PC-9 (cell line): ENCODE results near the gene NMNAT2. TPM values are rescaled to one million over a fixed set of nuclear protein-coding genes. Genes with fewer than 3 reads are reported as not detected.

Experiments
- Bru-seq: library from RNA; stranded (reverse); fragments of 400-500 nt; gene quantifications from one replicate; lab custom pipeline; 2021; lab: Mats Ljungman, UMichigan
- BruChase-seq, 2 experiments: library from RNA; stranded (reverse); fragments of 400-500 nt; gene quantifications; one replicate each; lab custom pipeline; 2021; lab: Mats Ljungman, UMichigan
- BruUV-seq: library from RNA; stranded (reverse); fragments of 400-500 nt; replicated peaks from 2 replicates; lab custom pipeline; 2021; lab: Mats Ljungman, UMichigan
- CTCF ChIA-PET: fragments of 300-600 bp; sonication (Branson Sonifier 250); formaldehyde crosslinking; loops from one replicate; lab custom pipeline; 2022; ENCODE audit warnings: antibody characterized with exemption; lab: Charles Lee
- POLR2A ChIA-PET: fragments of 300-600 bp; sonication (Branson Sonifier 250); formaldehyde crosslinking; loops from one replicate; lab custom pipeline; 2022; ENCODE audit warnings: antibody characterized with exemption; ENCODE audit not compliant: unreplicated experiment; lab: Charles Lee
- DNase-seq, 2 experiments: peaks; one replicate each; pipeline versions ENCODE4 v3.0.0 to v3.0.0-alpha.2; 2015 to 2022; ENCODE audit warnings: mixed read lengths in 1 of 2
- H2AFZ ChIP-seq: fragments of 200-600 bp; sonication (generic); 2 replicates; pipeline ENCODE4 v1.8.1; 2017; ENCODE audit warnings: antibody characterized with exemption
- H3F3A ChIP-seq: fragments of 200-600 bp; sonication (generic); 2 replicates; pipeline ENCODE4 v1.8.1; 2017; ENCODE audit warnings: antibody characterized with exemption, mild to moderate bottlenecking, low read depth; ENCODE audit not compliant: insufficient read depth
- H3K27ac ChIP-seq: fragments of 200-600 bp; sonication (generic); 2 replicates; pipeline ENCODE4 v1.6.1; 2016; ENCODE audit warnings: mixed run types
- H3K27me3 ChIP-seq: fragments of 200-600 bp; sonication (generic); 2 replicates; pipeline ENCODE4 v1.6.1; 2016; ENCODE audit warnings: low read depth, mixed run types; ENCODE audit not compliant: insufficient read depth
- H3K36me3 ChIP-seq: fragments of 200-600 bp; sonication (generic); 2 replicates; pipeline ENCODE4 v1.6.1; 2016; ENCODE audit warnings: low read depth, mixed run types
- H3K4me1 ChIP-seq: fragments of 200-600 bp; sonication (generic); replicated peaks from 2 replicates; pipeline ENCODE4 v1.6.1; 2016; ENCODE audit warnings: mixed run types; ENCODE audit not compliant: insufficient read depth
- H3K4me2 ChIP-seq: fragments of 200-600 bp; sonication (generic); 2 replicates; pipeline ENCODE4 v1.6.1; 2017; ENCODE audit warnings: mixed run types
- H3K4me3 ChIP-seq: fragments of 200-600 bp; sonication (generic); 2 replicates; pipeline ENCODE4 v1.6.1; 2016; ENCODE audit warnings: mixed run types
- H3K79me2 ChIP-seq: fragments of 200-600 bp; sonication (generic); 2 replicates; pipeline ENCODE4 v1.6.1; 2017; ENCODE audit warnings: low read depth, mixed run types
- H3K9me2 ChIP-seq: fragments of 200-600 bp; sonication (generic); 2 replicates; pipeline ENCODE4 v1.8.1; 2017; ENCODE audit warnings: mild to moderate bottlenecking; ENCODE audit not compliant: insufficient read depth
- H3K9me3 ChIP-seq: fragments of 200-600 bp; sonication (generic); 2 replicates; pipeline ENCODE4 v1.8.1; 2016; ENCODE audit warnings: low read depth; ENCODE audit not compliant: insufficient read depth
- H4K20me1 ChIP-seq: fragments of 200-600 bp; sonication (generic); 2 replicates; pipeline ENCODE4 v1.8.1; 2017; ENCODE audit not compliant: insufficient read depth
- EZH2 ChIP-seq: fragments of 200-600 bp; sonication (generic); IDR thresholded peaks from 2 replicates; pipeline ENCODE4 v1.8.0; 2017; ENCODE audit warnings: antibody characterized with exemption, low read depth
- intact Hi-C: fragments of 100-400 bp; cut with micrococcal nuclease; formaldehyde crosslinking; loops from one replicate; pipeline ENCODE4 v1.10.0; 2022; ENCODE audit not compliant: unreplicated experiment
- long read RNA-seq: library from polyadenylated mRNA; stranded (forward); transcript quantifications from one replicate; pipeline ENCODE4 v2.0.0, GENCODE V29; 2022
- total RNA-seq: library from RNA; stranded (reverse); gene quantifications from 2 replicates; pipeline ENCODE4 v1.2.3, GENCODE V29; 2021
- TF ChIP-seq, protein P1 (sequence below): fragments of 200-600 bp; sonication (generic); conservative IDR thresholded peaks from 2 replicates; pipeline ENCODE4 v1.6.1; 2017; ENCODE audit warnings: mixed run types, antibody characterized with exemption, mild to moderate bottlenecking, moderate library complexity

The NMNAT2 gene
- total RNA-seq, result 22.5 and 29.2 TPM in 2 replicates
- Bru-seq, nascent RNA, result percentile 55 among the genes with signal in this experiment
- percentile 62 among the genes with signal in this experiment for BruChase-seq, experiment 1, labeled RNA remaining after a 2-hour chase
- BruChase-seq, experiment 2, labeled RNA remaining after a 6-hour chase, result percentile 59 among the genes with signal in this experiment
- long read RNA-seq, full-length matches to known transcripts, result 1 of 8 reads
- long read RNA-seq, partial matches to known transcripts, result 1 of 8 reads
- long read RNA-seq, other reads (novel, unspliced or antisense), result 6 of 8 reads

GRCh38 chr1:183417772-183418491 lies at the start of gene NMNAT2:
Gene NMNAT2, minus strand, starts transcription at chr1:183418380. Its CDS starts 113 bp downstream, at chr1:183418267.
- Histone ChIP-seq H3K79me2 (peaks cover 35% of the 10 kb centered on the region), H3K27ac (peak within 1 kb of the TSS; percentile 43), H3K36me3 (no peaks in the 10 kb centered on the region), H3K9me3 (no peaks in the 10 kb centered on the region), H3K4me3 (peak within 1 kb of the TSS; percentile 83), H3K4me2 (peak within 1 kb of the TSS; percentile 79), H3K27me3 (no peaks in the 10 kb centered on the region), H4K20me1 (no peaks in the 10 kb centered on the region), H3K9me2 (no peaks in the 10 kb centered on the region), H3F3A (no peaks in the 10 kb centered on the region), H3K4me1 (peaks cover 28% of the 10 kb centered on the region), H2AFZ (peak within 1 kb of the TSS; percentile 76)
- BruUV-seq, result no TSS peak
- no peak for TF ChIP-seq EZH2
- TF ChIP-seq, protein P1, sequence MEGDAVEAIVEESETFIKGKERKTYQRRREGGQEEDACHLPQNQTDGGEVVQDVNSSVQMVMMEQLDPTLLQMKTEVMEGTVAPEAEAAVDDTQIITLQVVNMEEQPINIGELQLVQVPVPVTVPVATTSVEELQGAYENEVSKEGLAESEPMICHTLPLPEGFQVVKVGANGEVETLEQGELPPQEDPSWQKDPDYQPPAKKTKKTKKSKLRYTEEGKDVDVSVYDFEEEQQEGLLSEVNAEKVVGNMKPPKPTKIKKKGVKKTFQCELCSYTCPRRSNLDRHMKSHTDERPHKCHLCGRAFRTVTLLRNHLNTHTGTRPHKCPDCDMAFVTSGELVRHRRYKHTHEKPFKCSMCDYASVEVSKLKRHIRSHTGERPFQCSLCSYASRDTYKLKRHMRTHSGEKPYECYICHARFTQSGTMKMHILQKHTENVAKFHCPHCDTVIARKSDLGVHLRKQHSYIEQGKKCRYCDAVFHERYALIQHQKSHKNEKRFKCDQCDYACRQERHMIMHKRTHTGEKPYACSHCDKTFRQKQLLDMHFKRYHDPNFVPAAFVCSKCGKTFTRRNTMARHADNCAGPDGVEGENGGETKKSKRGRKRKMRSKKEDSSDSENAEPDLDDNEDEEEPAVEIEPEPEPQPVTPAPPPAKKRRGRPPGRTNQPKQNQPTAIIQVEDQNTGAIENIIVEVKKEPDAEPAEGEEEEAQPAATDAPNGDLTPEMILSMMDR, result no peak
- ChIA-PET POLR2A (interaction anchor here (0.7 kb wide), 1 partner anchor 462 kb away, joined by 10 read pairs; no protein-coding TSS in a partner anchor), CTCF (no interaction called here)
- DNase-seq, result peak; percentile 35 to 44
- intact Hi-C loops, result no loop called here

GRCh38 chr1:183467687-183468086 lies 49.5 kb upstream of the NMNAT2 start:
- H3K27ac ChIP-seq, result peak overlapping the region; percentile 94
- DNase-seq, result peak in 1 of 2 experiments; percentile 92
- intact Hi-C loops, result no loop called here

DNA sequence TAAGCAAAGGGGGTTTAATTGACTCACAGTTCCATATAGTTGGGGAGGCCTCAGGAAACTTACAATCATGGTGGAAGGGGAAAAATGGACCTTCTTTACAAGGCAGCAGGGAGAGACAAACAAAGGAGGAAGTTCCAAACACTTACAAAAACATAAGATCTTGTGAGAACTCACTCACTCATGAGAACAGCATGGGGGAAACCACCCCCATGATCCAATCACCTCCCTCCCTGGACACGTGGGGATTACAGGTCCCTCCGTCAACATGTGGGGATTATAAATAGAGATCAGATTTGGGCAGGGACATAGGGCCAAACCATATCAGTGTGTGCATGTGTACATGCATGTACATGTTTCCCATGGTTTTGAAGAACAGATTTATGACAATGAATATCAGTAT lies 48.6 kb upstream of the NMNAT2 start:
- Histone ChIP-seq H3K27me3 (no peaks in the 10 kb centered on the region), H3K4me3 (no peak overlapping the region), H2AFZ (no peak overlapping the region), H3F3A (peaks cover 43% of the 10 kb centered on the region), H3K36me3 (no peaks in the 10 kb centered on the region), H3K4me1 (peaks cover 54% of the 10 kb centered on the region), H3K4me2 (peak overlapping the region; percentile 65), H3K9me3 (no peaks in the 10 kb centered on the region), H3K79me2 (no peaks in the 10 kb centered on the region), H3K27ac (peak overlapping the region; percentile 94), H4K20me1 (no peaks in the 10 kb centered on the region), H3K9me2 (no peaks in the 10 kb centered on the region)
- no peak for DNase-seq
- TF ChIP-seq, protein P1, result no peak
- no peak for TF ChIP-seq EZH2
- intact Hi-C loops, result no loop called here
- ChIA-PET POLR2A (no interaction called here), CTCF (no interaction called here)
- no TSS peak for BruUV-seq

More at GRCh38 chr1:183467687-183468086, 49.5 kb upstream of the NMNAT2 start:
- peaks cover 45% of the 10 kb centered on the region for H3K4me1 ChIP-seq
- ChIA-PET POLR2A (interaction anchor here (0.8 kb wide), 1 partner anchor 8 kb away, joined by 11 read pairs; no protein-coding TSS in a partner anchor), CTCF (no interaction called here)
- peaks cover 43% of the 10 kb centered on the region for H3F3A ChIP-seq
- H3K4me3 ChIP-seq, result no peak overlapping the region; the same call in 1 of the 2 replicates
- H3K9me2 ChIP-seq, result no peaks in the 10 kb centered on the region
- H3K27me3 ChIP-seq, result no peaks in the 10 kb centered on the region
- no peaks in the 10 kb centered on the region for H4K20me1 ChIP-seq
- H3K36me3 ChIP-seq, result no peaks in the 10 kb centered on the region
- peaks cover 4% of the 10 kb centered on the region for H3K79me2 ChIP-seq
- no peak overlapping the region for H2AFZ ChIP-seq
- TF ChIP-seq, protein P1, result no peak
- no peak for TF ChIP-seq EZH2
- H3K4me2 ChIP-seq, result peak overlapping the region; percentile 65
- no peaks in the 10 kb centered on the region for H3K9me3 ChIP-seq
- no TSS peak for BruUV-seq
